ENCODE measurements around the gene STK32B.

The STK32B gene

GRCh38 chr4:5188130-5188529 is 136.8 kb downstream of the STK32B start:
- no peak overlapping the region for H3K4me3 ChIP-seq (ENCODE audit: low read depth, low read length)
- DNase-seq (ENCODE audit: low read depth), result no peak

GRCh38 chr4:5191831-5192230 is 140.6 kb downstream of the STK32B start:
- DNase-seq (ENCODE audit: low read depth), result no peak
- no peak overlapping the region for H3K4me3 ChIP-seq (ENCODE audit: low read depth, low read length)

- no peak overlapping the region for H3K4me3 ChIP-seq (ENCODE audit: low read depth, low read length)
- DNase-seq (ENCODE audit: low read depth), result no peak
Measured at GRCh38 chr4:5192271-5192670, 141.0 kb downstream of the STK32B start.

GRCh38 chr4:5192678-5193077 is 141.4 kb downstream of the STK32B start:
- DNase-seq (ENCODE audit: low read depth), result no peak
- no peak overlapping the region for H3K4me3 ChIP-seq (ENCODE audit: low read depth, low read length)

- DNase-seq (ENCODE audit: low read depth), result no peak
- no peak overlapping the region for H3K4me3 ChIP-seq (ENCODE audit: low read depth, low read length)
Measured at GRCh38 chr4:5198656-5199541, 147.6 kb downstream of the STK32B start.

- DNase-seq (ENCODE audit: low read depth), result no peak
- H3K4me3 ChIP-seq (ENCODE audit: low read depth, low read length), result no peak overlapping the region
Measured at GRCh38 chr4:5199912-5200311, 148.6 kb downstream of the STK32B start.

GRCh38 chr4:5200513-5200912 is 149.2 kb downstream of the STK32B start:
- no peak for DNase-seq (ENCODE audit: low read depth)
- no peak overlapping the region for H3K4me3 ChIP-seq (ENCODE audit: low read depth, low read length)

- DNase-seq (ENCODE audit: low read depth), result no peak
- no peak overlapping the region for H3K4me3 ChIP-seq (ENCODE audit: low read depth, low read length)
Measured at GRCh38 chr4:5203309-5203992, 152.2 kb downstream of the STK32B start.

GRCh38 chr4:5203993-5204310 is 152.7 kb downstream of the STK32B start:
- H3K4me3 ChIP-seq (ENCODE audit: low read depth, low read length), result no peak overlapping the region
- DNase-seq (ENCODE audit: low read depth), result no peak

- H3K4me3 ChIP-seq (ENCODE audit: low read depth, low read length), result no peak overlapping the region
- no peak for DNase-seq (ENCODE audit: low read depth)
Measured at GRCh38 chr4:5204781-5205180, 153.5 kb downstream of the STK32B start.

GRCh38 chr4:5206016-5206790 is 154.9 kb downstream of the STK32B start:
- DNase-seq (ENCODE audit: low read depth), result peak; percentile 25
- no peak overlapping the region for H3K4me3 ChIP-seq (ENCODE audit: low read depth, low read length)

- DNase-seq (ENCODE audit: low read depth), result no peak
- H3K4me3 ChIP-seq (ENCODE audit: low read depth, low read length), result no peak overlapping the region
Measured at GRCh38 chr4:5209862-5210261, 158.6 kb downstream of the STK32B start.

GRCh38 chr4:5211282-5211839 is 160.1 kb downstream of the STK32B start:
- no peak for DNase-seq (ENCODE audit: low read depth)
- H3K4me3 ChIP-seq (ENCODE audit: low read depth, low read length), result no peak overlapping the region

GRCh38 chr4:5212255-5213013 is 161.2 kb downstream of the STK32B start:
- H3K4me3 ChIP-seq (ENCODE audit: low read depth, low read length), result no peak overlapping the region
- no peak for DNase-seq (ENCODE audit: low read depth)

GRCh38 chr4:5213087-5213595 is 161.9 kb downstream of the STK32B start:
- H3K4me3 ChIP-seq (ENCODE audit: low read depth, low read length), result no peak overlapping the region
- DNase-seq (ENCODE audit: low read depth), result no peak

- no peak overlapping the region for H3K4me3 ChIP-seq (ENCODE audit: low read depth, low read length)
- DNase-seq (ENCODE audit: low read depth), result no peak
Measured at GRCh38 chr4:5215321-5215720, 164.0 kb downstream of the STK32B start.

GRCh38 chr4:5217421-5217820 is 166.1 kb downstream of the STK32B start:
- no peak overlapping the region for H3K4me3 ChIP-seq (ENCODE audit: low read depth, low read length)
- no peak for DNase-seq (ENCODE audit: low read depth)

GRCh38 chr4:5218376-5219069 is 167.2 kb downstream of the STK32B start:
- DNase-seq (ENCODE audit: low read depth), result no peak
- no peak overlapping the region for H3K4me3 ChIP-seq (ENCODE audit: low read depth, low read length)

- H3K4me3 ChIP-seq (ENCODE audit: low read depth, low read length), result no peak overlapping the region
- no peak for DNase-seq (ENCODE audit: low read depth)
Measured at GRCh38 chr4:5220028-5220427, 168.7 kb downstream of the STK32B start.

Data from skeletal muscle cell (primary cell).